Measurements from ENCODE around the gene GPHN.
"Not testable (repeated sequence)": the region's sequence is repeated elsewhere in the genome, so short reads cannot be mapped to it uniquely, and the experiment has no call there.

Gene GPHN

DNA sequence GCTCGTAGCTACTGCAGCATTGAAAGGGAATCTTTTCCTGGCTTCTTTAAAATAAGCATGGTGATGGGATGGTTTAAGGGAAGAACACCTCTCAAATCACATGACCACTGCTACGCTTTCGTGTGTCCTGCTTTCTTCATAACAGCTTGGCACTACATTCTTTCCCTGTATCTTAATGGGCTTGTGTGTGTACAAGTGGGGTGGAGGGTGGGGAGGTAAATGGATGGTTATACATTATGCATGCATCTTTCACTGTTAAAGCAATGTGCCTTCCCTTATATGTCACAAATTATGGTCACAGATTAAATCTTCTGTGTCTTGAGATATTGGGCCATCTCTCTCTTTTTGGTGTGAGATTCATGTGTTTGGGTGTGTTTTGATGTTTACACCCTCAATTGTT is 511.8 kb downstream of the GPHN start:
- DNase-seq (ENCODE audit: low spot score): no peak
- TF ChIP-seq, protein P1, sequence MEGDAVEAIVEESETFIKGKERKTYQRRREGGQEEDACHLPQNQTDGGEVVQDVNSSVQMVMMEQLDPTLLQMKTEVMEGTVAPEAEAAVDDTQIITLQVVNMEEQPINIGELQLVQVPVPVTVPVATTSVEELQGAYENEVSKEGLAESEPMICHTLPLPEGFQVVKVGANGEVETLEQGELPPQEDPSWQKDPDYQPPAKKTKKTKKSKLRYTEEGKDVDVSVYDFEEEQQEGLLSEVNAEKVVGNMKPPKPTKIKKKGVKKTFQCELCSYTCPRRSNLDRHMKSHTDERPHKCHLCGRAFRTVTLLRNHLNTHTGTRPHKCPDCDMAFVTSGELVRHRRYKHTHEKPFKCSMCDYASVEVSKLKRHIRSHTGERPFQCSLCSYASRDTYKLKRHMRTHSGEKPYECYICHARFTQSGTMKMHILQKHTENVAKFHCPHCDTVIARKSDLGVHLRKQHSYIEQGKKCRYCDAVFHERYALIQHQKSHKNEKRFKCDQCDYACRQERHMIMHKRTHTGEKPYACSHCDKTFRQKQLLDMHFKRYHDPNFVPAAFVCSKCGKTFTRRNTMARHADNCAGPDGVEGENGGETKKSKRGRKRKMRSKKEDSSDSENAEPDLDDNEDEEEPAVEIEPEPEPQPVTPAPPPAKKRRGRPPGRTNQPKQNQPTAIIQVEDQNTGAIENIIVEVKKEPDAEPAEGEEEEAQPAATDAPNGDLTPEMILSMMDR (IDR thresholded peaks at IDR 0.05; ENCODE audit: extremely low read depth, missing control alignments): no peak

DNA sequence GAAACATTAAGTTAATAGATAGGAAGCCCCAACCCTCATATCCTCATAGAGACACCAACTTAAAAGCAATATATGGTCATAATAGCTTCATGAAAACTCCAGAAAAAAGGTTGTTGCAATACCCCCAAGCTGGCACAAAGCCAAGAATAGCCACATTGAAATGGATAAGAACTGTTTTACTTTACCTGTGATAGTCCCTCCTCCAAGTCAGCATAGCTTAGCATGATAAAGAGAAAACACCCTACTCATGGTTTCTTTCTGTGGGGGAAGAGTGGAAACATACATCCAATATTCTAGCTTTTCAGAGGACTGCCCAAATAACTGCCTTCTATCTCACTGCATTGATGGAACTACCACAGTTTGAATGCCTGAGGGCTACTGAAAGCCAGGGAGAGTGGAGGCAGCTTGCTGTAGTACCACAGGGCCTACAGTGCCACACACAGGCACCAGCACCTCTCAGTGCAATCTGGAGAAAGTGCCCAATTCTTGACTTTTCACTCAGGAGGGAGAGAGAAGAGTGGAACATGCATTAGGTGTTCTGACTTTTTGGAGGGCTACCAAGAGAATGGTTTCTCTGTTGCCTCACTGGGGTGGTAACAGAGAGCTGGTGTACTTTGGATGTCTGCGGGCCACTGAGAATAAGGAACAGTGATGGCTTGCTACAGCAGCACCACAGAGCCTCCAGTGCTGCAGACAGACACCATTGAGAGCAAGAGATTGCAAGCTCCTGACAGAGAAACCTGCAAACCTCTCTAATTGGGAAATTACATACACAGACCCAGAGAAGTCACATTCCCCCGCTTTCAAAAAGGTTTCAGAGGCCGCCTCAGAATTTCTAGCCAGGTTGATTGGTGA is 524.2 kb downstream of the GPHN start:
- TF ChIP-seq, protein P1 (IDR thresholded peaks at IDR 0.05; ENCODE audit: extremely low read depth, missing control alignments): no peak
- no peak for DNase-seq (ENCODE audit: low spot score)

DNA sequence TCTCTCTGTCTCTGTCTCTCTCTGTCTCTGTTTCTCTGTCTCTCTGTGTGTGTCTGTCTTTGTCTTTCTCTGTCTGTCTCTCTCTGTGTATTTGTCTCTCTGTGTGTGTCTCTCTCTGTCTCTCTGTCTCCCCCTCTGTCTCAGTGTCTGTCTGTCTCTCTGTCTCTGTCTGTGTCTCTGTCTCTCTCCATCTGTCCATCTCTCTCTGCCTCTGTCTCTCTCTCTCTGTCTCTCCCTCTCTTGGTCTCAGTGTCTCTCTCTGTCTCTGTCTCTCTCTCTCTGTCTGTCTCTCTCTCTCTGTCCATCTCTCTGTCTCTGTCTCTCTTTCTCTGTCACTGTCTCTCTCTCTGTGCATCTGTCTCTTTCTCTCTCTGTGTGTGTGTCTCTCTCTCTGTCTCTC is 537.5 kb downstream of the GPHN start:
- no peak for DNase-seq (ENCODE audit: low spot score)
- TF ChIP-seq, protein P1 (IDR thresholded peaks at IDR 0.05; ENCODE audit: extremely low read depth, missing control alignments): no peak

DNA sequence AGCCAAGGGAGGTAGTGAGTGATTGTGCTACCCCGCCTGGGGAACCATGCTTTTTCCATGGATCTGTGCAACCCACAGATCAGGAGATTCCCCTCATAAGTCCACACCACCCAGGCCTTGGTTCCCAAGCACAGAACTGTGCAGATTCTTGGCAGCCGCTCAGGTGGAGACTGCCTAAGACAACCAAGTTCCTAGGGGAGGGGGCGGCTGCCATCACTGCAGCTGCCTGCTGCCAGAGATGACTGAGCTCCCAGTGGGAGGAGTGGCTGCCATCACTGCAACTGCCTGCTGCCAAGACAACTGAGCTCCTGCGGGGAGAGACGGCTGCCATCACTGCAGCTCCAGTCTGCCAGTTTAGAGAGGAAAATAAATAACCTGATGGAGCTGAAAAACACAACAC is 542.9 kb downstream of the GPHN start:
- DNase-seq (ENCODE audit: low spot score): no peak
- TF ChIP-seq, protein P1 (IDR thresholded peaks at IDR 0.05; ENCODE audit: extremely low read depth, missing control alignments): no peak

DNA sequence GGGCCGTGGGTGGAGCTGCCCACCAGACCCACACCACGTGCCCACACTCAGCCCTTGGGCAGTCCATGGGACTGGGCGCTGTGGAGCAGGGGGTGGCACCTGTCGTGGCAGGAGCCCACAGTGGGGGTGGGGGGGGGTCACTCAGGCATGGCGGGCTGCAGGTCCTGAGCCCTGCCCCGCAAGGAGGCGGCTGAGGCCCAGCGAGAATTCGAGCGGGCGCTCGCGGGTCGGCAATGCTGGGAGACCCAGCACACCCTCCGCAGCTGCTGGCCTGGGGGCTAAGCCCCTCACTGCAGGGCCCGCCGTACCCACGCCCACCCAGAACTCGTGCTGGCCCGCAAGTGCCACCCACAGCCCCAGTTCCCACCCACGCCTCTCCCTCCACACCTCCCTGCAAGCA is 548.7 kb downstream of the GPHN start:
- no peak for DNase-seq (ENCODE audit: low spot score)
- TF ChIP-seq, protein P1 (IDR thresholded peaks at IDR 0.05; ENCODE audit: extremely low read depth, missing control alignments): no peak

DNA sequence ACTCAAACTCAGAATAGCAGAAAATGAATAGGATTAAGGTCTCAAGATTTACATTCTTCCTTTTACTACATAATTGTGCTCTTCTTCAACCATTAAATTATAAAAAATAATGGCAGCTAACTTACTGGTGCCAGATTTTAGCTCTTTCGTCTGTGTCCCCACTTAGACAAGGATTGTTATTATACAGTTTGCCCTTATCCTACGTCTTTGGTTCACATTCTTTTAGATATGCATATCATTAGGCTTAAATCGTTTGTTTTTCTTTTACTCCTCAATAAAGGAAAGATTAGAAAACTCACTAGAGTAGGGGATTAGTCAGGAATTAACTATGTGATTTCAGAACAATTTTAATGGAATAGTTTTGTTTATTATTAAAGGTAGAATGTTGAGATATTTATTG is 551.6 kb downstream of the GPHN start:
- TF ChIP-seq, protein P1 (IDR thresholded peaks at IDR 0.05; ENCODE audit: extremely low read depth, missing control alignments): no peak
- no peak for DNase-seq (ENCODE audit: low spot score)

DNA sequence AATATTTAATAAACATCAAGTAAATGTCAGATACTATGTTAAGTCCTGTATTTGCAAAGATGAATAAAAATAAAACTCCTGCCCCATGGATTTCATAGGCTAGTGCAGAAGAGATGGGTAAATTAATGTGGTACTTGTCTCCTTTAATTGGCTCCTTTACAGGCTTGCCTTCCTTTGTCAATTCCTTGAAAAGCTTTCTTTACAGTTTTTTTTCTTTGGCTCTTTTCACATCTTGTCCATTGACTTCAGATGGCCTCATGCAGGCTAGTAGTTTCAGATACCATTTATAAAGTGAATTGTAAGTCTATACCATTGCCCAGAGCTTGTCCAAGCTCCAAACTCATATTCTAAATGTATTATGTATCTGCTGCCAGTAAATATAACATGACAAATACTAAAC is 552.6 kb downstream of the GPHN start:
- DNase-seq (ENCODE audit: low spot score): no peak
- TF ChIP-seq, protein P1 (IDR thresholded peaks at IDR 0.05; ENCODE audit: extremely low read depth, missing control alignments): no peak

DNA sequence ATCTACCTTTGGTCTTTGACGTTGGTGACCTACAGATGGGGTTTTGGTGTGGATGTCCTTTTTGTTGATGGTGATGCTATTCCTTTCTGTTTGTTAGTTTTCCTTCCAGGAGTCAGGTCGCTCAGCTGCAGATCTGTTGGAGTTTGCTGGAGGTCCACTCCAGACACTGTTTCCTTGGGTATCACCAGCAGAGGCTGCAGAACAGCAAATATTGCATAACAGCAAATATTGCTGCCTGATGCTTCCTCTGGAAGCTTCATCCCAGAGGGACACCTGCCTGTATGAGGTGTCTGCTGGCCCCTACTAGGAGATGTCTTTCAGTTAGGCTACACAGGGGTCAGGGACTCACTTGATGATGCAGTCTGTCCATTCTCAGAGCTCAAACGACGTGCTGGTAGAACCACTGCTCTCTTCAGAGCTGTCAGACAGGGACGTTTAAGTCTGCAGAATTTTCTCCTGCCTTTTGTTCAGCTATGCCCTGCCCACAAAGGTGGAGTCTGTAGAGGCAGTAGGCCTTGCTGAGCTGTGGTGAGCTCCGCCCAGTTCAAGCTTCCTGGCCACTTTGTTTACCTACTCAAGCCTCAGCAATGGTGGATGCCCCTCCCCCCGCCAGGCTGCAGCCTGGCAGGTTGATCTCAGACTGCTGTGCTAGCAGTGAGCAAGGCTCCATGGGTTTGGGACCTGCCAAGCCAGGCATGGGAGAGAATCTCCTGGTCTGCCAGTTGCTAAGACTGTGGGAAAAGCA is 559.3 kb downstream of the GPHN start:
- not testable (repeated sequence) for DNase-seq (ENCODE audit: low spot score)
